PFSK-1 (cell line): ENCODE data around the gene SLC35G3.

Source experiments
- FOXP2 ChIP-seq: optimal IDR thresholded peaks from 2 replicates; pipeline ENCODE3; 2011; ENCODE audit warnings: borderline replicate concordance, control low read depth, inconsistent platforms; ENCODE audit not compliant: insufficient read depth; ENCODE audit errors: extremely low read length, extremely low read depth
- POLR2AphosphoS5 ChIP-seq: IDR thresholded peaks from 2 replicates; pipeline ENCODE4 v1.6.1; 2012; ENCODE audit warnings: low read depth, mild to moderate bottlenecking, control low read depth, low read length, moderate library complexity
- SIN3A ChIP-seq: IDR thresholded peaks from 2 replicates; pipeline ENCODE4 v1.6.1; 2012; ENCODE audit warnings: mild to moderate bottlenecking, low read length, moderate library complexity, borderline replicate concordance; ENCODE audit not compliant: insufficient read depth
- TAF1 ChIP-seq: IDR thresholded peaks from 2 replicates; pipeline ENCODE4 v1.6.1; 2012; ENCODE audit warnings: low read length, control low read depth, borderline replicate concordance; ENCODE audit not compliant: insufficient read depth
- TF ChIP-seq, protein P1 (sequence below), 2 experiments: IDR thresholded peaks; 2 replicates each; pipeline versions ENCODE4 v1.6.1 to v1.8.0; 2011 to 2012; ENCODE audit warnings: low read depth in 2 of 2, low read length in 2 of 2, control low read depth in 1 of 2, inconsistent platforms in 1 of 2, mild to moderate bottlenecking in 1 of 2, moderate library complexity in 1 of 2; ENCODE audit not compliant: insufficient read depth in 1 of 2

SLC35G3 gene

DNA sequence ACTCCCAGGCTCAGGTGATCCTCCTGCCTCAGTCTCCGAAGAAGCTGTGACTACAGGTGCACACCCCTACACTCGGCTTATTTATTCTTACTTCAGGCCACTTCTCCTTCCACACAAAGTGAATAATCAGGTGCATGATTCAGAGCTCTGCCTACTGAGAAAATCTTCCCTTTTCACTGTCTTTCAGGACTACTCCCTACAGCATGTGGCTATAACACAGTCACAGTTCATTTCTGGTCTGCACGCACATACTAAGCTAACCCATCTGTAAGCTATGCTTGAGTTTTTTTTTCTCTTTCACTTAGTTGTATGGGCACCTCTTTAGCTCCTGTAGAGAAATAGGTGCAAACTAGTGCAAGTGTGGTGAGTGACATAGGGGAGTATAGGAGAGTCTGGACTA lies 41.1 kb upstream of the SLC35G3 start:
- TF ChIP-seq FOXP2 (no peak), TAF1 (no peak), SIN3A (no peak), POLR2AphosphoS5 (no peak)
- TF ChIP-seq, protein P1, sequence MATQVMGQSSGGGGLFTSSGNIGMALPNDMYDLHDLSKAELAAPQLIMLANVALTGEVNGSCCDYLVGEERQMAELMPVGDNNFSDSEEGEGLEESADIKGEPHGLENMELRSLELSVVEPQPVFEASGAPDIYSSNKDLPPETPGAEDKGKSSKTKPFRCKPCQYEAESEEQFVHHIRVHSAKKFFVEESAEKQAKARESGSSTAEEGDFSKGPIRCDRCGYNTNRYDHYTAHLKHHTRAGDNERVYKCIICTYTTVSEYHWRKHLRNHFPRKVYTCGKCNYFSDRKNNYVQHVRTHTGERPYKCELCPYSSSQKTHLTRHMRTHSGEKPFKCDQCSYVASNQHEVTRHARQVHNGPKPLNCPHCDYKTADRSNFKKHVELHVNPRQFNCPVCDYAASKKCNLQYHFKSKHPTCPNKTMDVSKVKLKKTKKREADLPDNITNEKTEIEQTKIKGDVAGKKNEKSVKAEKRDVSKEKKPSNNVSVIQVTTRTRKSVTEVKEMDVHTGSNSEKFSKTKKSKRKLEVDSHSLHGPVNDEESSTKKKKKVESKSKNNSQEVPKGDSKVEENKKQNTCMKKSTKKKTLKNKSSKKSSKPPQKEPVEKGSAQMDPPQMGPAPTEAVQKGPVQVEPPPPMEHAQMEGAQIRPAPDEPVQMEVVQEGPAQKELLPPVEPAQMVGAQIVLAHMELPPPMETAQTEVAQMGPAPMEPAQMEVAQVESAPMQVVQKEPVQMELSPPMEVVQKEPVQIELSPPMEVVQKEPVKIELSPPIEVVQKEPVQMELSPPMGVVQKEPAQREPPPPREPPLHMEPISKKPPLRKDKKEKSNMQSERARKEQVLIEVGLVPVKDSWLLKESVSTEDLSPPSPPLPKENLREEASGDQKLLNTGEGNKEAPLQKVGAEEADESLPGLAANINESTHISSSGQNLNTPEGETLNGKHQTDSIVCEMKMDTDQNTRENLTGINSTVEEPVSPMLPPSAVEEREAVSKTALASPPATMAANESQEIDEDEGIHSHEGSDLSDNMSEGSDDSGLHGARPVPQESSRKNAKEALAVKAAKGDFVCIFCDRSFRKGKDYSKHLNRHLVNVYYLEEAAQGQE (IDR thresholded peaks at IDR 0.05; ENCODE audit: insufficient read depth in 1 of 2, low read depth in 2 of 2, low read length in 2 of 2): no peak

DNA sequence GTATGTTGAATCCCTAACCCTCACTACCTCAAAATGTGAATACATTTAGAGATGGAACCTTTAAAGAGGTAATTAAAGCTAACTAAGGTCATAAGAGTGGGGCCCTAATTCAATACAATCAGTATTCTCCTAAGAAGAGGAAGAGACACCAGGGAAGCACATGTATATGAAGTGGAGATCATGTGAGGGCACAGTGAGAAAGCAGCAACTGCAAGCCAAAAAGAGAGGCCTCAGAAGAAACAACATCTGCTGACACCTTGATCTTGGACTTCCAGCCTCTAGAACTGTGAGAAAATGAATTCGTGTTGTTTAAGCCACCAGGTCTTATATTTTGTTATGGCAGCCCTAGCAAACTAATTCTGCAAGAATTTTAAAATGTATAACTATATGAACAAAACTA lies 35.4 kb upstream of the SLC35G3 start:
- TF ChIP-seq POLR2AphosphoS5 (no peak), TAF1 (no peak), SIN3A (no peak), FOXP2 (no peak)
- TF ChIP-seq, protein P1 (IDR thresholded peaks at IDR 0.05; ENCODE audit: insufficient read depth in 1 of 2, low read depth in 2 of 2, low read length in 2 of 2): no peak

DNA sequence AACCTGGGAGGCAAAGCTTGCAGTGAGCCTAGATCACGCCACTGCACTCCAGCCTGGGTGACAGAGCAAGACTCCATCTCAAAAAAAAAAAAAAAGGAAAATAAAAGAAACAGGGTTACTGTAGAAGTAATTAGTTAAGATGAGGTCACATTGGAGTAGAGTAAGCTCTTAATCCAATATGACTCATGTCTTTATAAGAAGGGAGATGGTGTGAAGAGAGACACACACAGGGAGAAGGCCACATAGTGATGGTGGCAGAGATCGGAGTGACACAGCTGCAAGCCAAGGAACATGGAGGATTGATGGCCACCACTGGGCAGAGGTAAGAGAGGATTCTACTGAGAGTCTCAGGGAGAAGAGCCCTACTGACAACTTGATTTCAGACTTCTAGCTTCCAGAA lies 33.4 kb upstream of the SLC35G3 start:
- no peak for TF ChIP-seq SIN3A
- no peak for TF ChIP-seq TAF1
- TF ChIP-seq POLR2AphosphoS5: no peak
- TF ChIP-seq, protein P1 (IDR thresholded peaks at IDR 0.05; ENCODE audit: insufficient read depth in 1 of 2, low read depth in 2 of 2, low read length in 2 of 2): no peak
- no peak for TF ChIP-seq FOXP2

DNA sequence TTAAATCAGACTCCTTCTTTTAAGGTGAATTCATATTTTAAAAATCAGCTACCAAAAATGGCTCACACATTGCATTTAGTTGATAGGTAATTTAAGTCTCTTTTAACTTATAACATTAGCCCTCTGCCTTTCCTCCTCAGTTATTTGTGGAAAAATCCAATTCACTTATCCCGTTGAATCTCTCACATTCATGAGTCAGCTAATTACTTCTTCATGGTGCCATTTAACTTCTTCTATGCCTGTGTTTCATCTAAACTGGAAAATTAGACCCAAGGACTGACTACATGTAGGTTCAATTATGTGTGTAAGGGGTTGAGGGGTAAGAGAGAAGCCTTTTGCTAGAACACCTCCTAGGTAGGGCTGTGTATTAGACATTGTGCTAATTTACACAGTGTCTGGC lies 30.2 kb upstream of the SLC35G3 start:
- TF ChIP-seq POLR2AphosphoS5: no peak
- no peak for TF ChIP-seq FOXP2
- TF ChIP-seq, protein P1 (IDR thresholded peaks at IDR 0.05; ENCODE audit: insufficient read depth in 1 of 2, low read depth in 2 of 2, low read length in 2 of 2): no peak
- no peak for TF ChIP-seq SIN3A
- no peak for TF ChIP-seq TAF1

DNA sequence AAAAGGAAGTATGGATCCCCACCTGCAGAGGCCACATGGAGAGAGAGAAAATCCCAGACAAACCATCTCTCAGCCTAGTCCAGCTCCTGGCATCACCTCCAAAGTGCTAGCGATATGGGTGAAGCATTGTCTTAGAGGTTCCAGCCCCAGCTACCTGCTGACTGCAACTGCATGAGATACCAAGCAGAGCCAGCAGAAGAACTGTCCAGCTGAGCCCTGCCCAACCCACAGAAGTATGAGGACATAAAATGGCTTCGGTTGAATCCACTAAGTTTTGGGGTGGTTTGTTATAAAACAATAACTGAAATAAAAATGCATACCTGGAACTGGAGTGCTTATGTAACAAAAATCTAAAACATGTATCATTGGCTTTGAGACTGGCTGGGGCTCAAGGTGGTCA lies 28.3 kb upstream of the SLC35G3 start:
- TF ChIP-seq POLR2AphosphoS5: no peak
- TF ChIP-seq SIN3A: no peak
- no peak for TF ChIP-seq FOXP2
- TF ChIP-seq, protein P1 (IDR thresholded peaks at IDR 0.05; ENCODE audit: insufficient read depth in 1 of 2, low read depth in 2 of 2, low read length in 2 of 2): no peak
- TF ChIP-seq TAF1: no peak
